GM12874 (cell line): ENCODE measurements around the gene VCAN.

ENCODE experiments used
- CTCF ChIP-seq: IDR thresholded peaks from 2 replicates; pipeline ENCODE4 v1.5.1; 2011; ENCODE audit warnings: low read depth, mild to moderate bottlenecking, control low read depth, low read length, moderate library complexity; ENCODE audit not compliant: insufficient read depth

The VCAN gene

GRCh38 chr5:83474991-83475390, 3.4 kb downstream of the VCAN start:
- TF ChIP-seq CTCF, result no peak

- TF ChIP-seq CTCF, result no peak
Measured at GRCh38 chr5:83475391-83475863, 3.9 kb downstream of the VCAN start.

- no peak for TF ChIP-seq CTCF
Measured at GRCh38 chr5:83475935-83476814, 4.6 kb downstream of the VCAN start.

- no peak for TF ChIP-seq CTCF
Measured at GRCh38 chr5:83482961-83483360, 11.4 kb downstream of the VCAN start.

GRCh38 chr5:83484294-83484693, 12.8 kb downstream of the VCAN start:
- TF ChIP-seq CTCF, result no peak

- TF ChIP-seq CTCF, result no peak
Measured at GRCh38 chr5:83485842-83486241, 14.3 kb downstream of the VCAN start.

- TF ChIP-seq CTCF, result no peak
Measured at GRCh38 chr5:83487155-83487554, 15.6 kb downstream of the VCAN start.
